B cell (primary cell): Measurements from ENCODE around the gene COX18. TPM values are rescaled to one million over a fixed set of nuclear protein-coding genes. Genes with fewer than 3 reads are reported as not detected.

Source experiments
- ATAC-seq: fragments of 200-7000 bp; cut with Tn5 transposase; one replicate; pipeline ENCODE4 v1.10.0; 2021; ENCODE audit warnings: low read depth, mild to moderate bottlenecking, moderate number of reproducible peaks, moderate library complexity
- CTCF ChIA-PET: fragments of 350-600 bp; sonication (Branson Sonifier 250); formaldehyde crosslinking; loops from one replicate; lab custom pipeline; 2021; ENCODE audit warnings: antibody characterized with exemption, inconsistent platforms; lab: Charles Lee
- POLR2A ChIA-PET: fragments of 350-600 bp; sonication (Branson Sonifier 250); formaldehyde crosslinking; loops from one replicate; lab custom pipeline; 2021; ENCODE audit warnings: antibody characterized with exemption; lab: Charles Lee
- DNase-seq: peaks from one replicate; pipeline ENCODE4 v3.0.0; 2013
- H2AFZ ChIP-seq: 2 replicates; pipeline ENCODE4 v1.6.1; 2012; ENCODE audit warnings: mild to moderate bottlenecking, low read depth, low read length; ENCODE audit not compliant: insufficient read depth, poor library complexity, severe bottlenecking
- H3K27ac ChIP-seq, 2 donors: 1 replicate in 1 of 2; 2 replicates in 1 of 2; pipeline ENCODE4 v1.5.1; 2012 to 2013; ENCODE audit warnings: low read length in 2 of 2, mild to moderate bottlenecking in 2 of 2, moderate library complexity in 1 of 2
- H3K27me3 ChIP-seq, 4 experiments: fragments of 200-600 bp in 1 of 4; sonication (generic) in 1 of 4; replicated peaks in 1 of 4; 1 replicate in 2 of 4; 2 replicates in 2 of 4; pipeline versions ENCODE4 v1.6.1 to v1.7.0; 2013 to 2016; ENCODE audit warnings: low read length in 3 of 4, mild to moderate bottlenecking in 2 of 4, mixed read lengths in 1 of 4, moderate library complexity in 1 of 4; ENCODE audit not compliant: insufficient read depth in 4 of 4, control insufficient read depth in 3 of 4; ENCODE audit errors: control extremely low read depth in 1 of 4
- H3K36me3 ChIP-seq, 2 experiments: replicated peaks in 1 of 2; 1 replicate in 1 of 2; 2 replicates in 1 of 2; pipeline versions ENCODE4 v1.6.1 to v1.7.1; 2013; ENCODE audit warnings: low read length in 1 of 2; ENCODE audit not compliant: insufficient read depth in 2 of 2, control insufficient read depth in 1 of 2; ENCODE audit errors: control extremely low read depth in 1 of 2, extremely low read depth in 1 of 2
- H3K4me1 ChIP-seq, 2 donors: fragments of 200-600 bp in 1 of 2; sonication (generic) in 1 of 2; 1 replicate in 1 of 2; 2 replicates in 1 of 2; pipeline versions ENCODE4 v1.5.1 to v1.6.1; 2013 to 2017; ENCODE audit warnings: low read length in 2 of 2; ENCODE audit not compliant: control insufficient read depth in 2 of 2, insufficient read depth in 2 of 2
- H3K4me2 ChIP-seq: replicated peaks from 2 replicates; pipeline ENCODE3; 2012; ENCODE audit warnings: mild to moderate bottlenecking, low read depth, low read length; ENCODE audit not compliant: poor library complexity, severe bottlenecking
- H3K4me3 ChIP-seq, 5 experiments: fragments of 200-600 bp in 1 of 5; sonication (generic) in 1 of 5; 1 replicate in 3 of 5; 2 replicates in 2 of 5; pipeline versions ENCODE4 v1.5.1 to v1.7.0; 2011 to 2016; ENCODE audit warnings: low read length in 4 of 5, mild to moderate bottlenecking in 4 of 5, low read depth in 2 of 5, control low read depth in 1 of 5, moderate library complexity in 1 of 5; ENCODE audit not compliant: insufficient read depth in 1 of 5; ENCODE audit errors: control extremely low read depth in 1 of 5, extremely low read depth in 1 of 5
- H3K79me2 ChIP-seq: fragments of 200-600 bp; sonication (generic); one replicate; pipeline ENCODE4 v1.6.0; 2016; ENCODE audit warnings: low read length; ENCODE audit not compliant: control insufficient read depth, insufficient read depth
- H3K9ac ChIP-seq: fragments of 200-600 bp; sonication (generic); 2 replicates; pipeline ENCODE4 v1.6.1; 2017; ENCODE audit warnings: mild to moderate bottlenecking, low read length, moderate library complexity
- H3K9me3 ChIP-seq, 3 donors: one replicate each; pipeline versions ENCODE4 v1.6.1 to v1.7.1; 2013; ENCODE audit warnings: low read length in 2 of 3; ENCODE audit not compliant: control insufficient read depth in 2 of 3, insufficient read depth in 1 of 3; ENCODE audit errors: control extremely low read depth in 1 of 3
- H4K20me1 ChIP-seq: 2 replicates; pipeline ENCODE4 v1.6.0; 2012; ENCODE audit warnings: mild to moderate bottlenecking, low read length; ENCODE audit not compliant: insufficient read depth, control insufficient read depth, poor library complexity, severe bottlenecking
- H3K27ac Mint-ChIP-seq: one replicate; pipeline ENCODE4 v1.8.0; 2021; ENCODE audit warnings: mixed read lengths
- H3K27me3 Mint-ChIP-seq: one replicate; pipeline ENCODE4 v1.8.0; 2021; ENCODE audit warnings: mixed read lengths
- H3K4me1 Mint-ChIP-seq: one replicate; pipeline ENCODE4 v1.8.0; 2021; ENCODE audit warnings: mixed read lengths
- H3K4me3 Mint-ChIP-seq: one replicate; pipeline ENCODE4 v1.8.0; 2021; ENCODE audit warnings: mixed read lengths
- H3K9me3 Mint-ChIP-seq: one replicate; pipeline ENCODE4 v1.8.0; 2022; ENCODE audit warnings: mixed read lengths; ENCODE audit not compliant: insufficient read depth
- CTCF ChIP-seq: fragments of 200-600 bp; IDR thresholded peaks from one replicate; pipeline ENCODE4 v1.8.0; 2022; ENCODE audit warnings: antibody characterized with exemption, mild to moderate bottlenecking
- EZH2 ChIP-seq: IDR thresholded peaks from 2 replicates; pipeline ENCODE4 v1.6.1; 2012; ENCODE audit warnings: borderline replicate concordance, low read depth, mild to moderate bottlenecking, moderate library complexity, low read length; ENCODE audit not compliant: insufficient read depth, poor library complexity, severe bottlenecking
- WGBS: methylation state at CpG from one replicate; pipeline ENCODE4 v1.1.5; 2013; ENCODE audit warnings: missing lambda C conversion rate; ENCODE audit not compliant: insufficient coverage; 5-methylcytosine and 5-hydroxymethylcytosine counted together
- intact Hi-C: fragments of 100-400 bp; cut with micrococcal nuclease; formaldehyde crosslinking; loops from one replicate; pipeline ENCODE4 v1.10.0; 2022
- polyA plus RNA-seq: library from polyadenylated mRNA; depleted of rRNA; stranded (reverse); fragments of >200 nt; gene quantifications from 2 replicates; pipeline ENCODE4 v1.2.3, GENCODE V29; 2012
- total RNA-seq, 2 donors: library from RNA; stranded (reverse); fragments of 120-200 nt in 1 of 2; gene quantifications; 1 replicate in 1 of 2; 2 replicates in 1 of 2; pipeline versions ENCODE4 v1.2.3 to v1.2.4, GENCODE V29; 2013 to 2022

Gene COX18
- total and polyA plus RNA-seq, 2 donors (not counting 1 experiment from before 2014, with no cell fraction given) = 12.7 to 13.2 TPM

DNA sequence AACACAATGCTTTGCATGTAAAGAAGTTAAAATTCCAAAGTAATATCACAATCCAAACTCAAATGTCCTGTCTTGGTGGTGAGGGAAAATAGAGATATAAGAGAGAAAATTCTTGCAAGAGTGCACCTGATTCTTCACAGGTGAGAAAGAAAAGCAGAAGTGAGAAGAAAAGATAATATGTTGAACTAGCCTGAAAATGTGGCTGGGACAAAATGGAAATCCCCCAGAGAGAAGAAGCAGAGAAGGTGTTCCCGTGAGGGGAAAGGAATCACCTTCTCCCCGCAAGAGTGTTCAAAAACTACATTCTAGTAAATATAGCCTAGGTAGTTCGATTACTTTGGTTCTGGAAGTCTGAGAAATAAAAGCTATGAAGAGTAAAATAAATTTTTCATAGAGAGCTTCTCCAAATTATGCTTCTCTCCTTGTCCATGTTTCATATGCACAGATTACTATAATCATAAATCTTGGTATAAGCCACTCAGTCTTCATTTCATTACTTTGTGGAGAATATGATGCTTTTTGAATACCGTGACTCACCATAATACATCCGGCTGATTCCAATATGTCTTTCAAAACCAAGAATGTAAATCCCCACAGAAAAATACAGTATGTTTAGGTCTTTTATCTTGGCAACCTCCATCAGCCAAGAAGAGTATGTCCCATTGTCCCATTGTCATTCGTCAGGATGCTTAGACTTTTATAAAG is 63.1 kb downstream of the COX18 start:
- TF ChIP-seq CTCF (no peak), EZH2 (no peak)
- ATAC-seq = no peak
- H3K9ac ChIP-seq = no peak overlapping the region
- H3K9me3 ChIP-seq = peaks cover 0 to 10% (median 9%) of the 10 kb centered on the region in 3 donors
- H2AFZ ChIP-seq = no peak overlapping the region
- Mint-ChIP-seq H3K9me3 (peaks cover 3% of the 10 kb centered on the region), H3K27me3 (peaks cover 28% of the 10 kb centered on the region), H3K4me3 (no peak overlapping the region), H3K27ac (no peak overlapping the region), H3K4me1 (peaks cover 5% of the 10 kb centered on the region)
- intact Hi-C loops = no loop called here
- no peaks in the 10 kb centered on the region for H4K20me1 ChIP-seq
- no peaks in the 10 kb centered on the region for H3K36me3 ChIP-seq
- H3K4me2 ChIP-seq = no peak overlapping the region
- H3K4me1 ChIP-seq = peaks cover 0 to 4% of the 10 kb centered on the region in 2 donors
- POLR2A ChIA-PET = no interaction called here
- H3K4me3 ChIP-seq = no peak overlapping the region
- H3K79me2 ChIP-seq = no peaks in the 10 kb centered on the region
- H3K27me3 ChIP-seq = peaks cover 0 to 7% (median 3%) of the 10 kb centered on the region in 4 experiments
- WGBS = no CpG with 5 or more reads among the region's 6 CpGs
- no peak overlapping the region for H3K27ac ChIP-seq
- peak; percentile 18 for DNase-seq
- CTCF ChIA-PET = no interaction called here

GRCh38 chr4:73005514-73005913 is 64.0 kb downstream of the COX18 start:
- CTCF ChIA-PET = no interaction called here
- H3K27ac Mint-ChIP-seq = no peak overlapping the region
- Histone ChIP-seq H3K9me3 (peaks cover 0 to 1% (median 0%) of the 10 kb centered on the region in 3 donors), H3K79me2 (no peaks in the 10 kb centered on the region), H3K27ac (no peak overlapping the region), H3K9ac (no peak overlapping the region), H4K20me1 (no peaks in the 10 kb centered on the region), H3K4me1 (peaks cover 0 to 4% of the 10 kb centered on the region in 2 donors), H3K36me3 (no peaks in the 10 kb centered on the region), H2AFZ (no peak overlapping the region), H3K4me2 (no peak overlapping the region), H3K4me3 (no peak overlapping the region), H3K27me3 (peaks cover 0 to 6% (median 3%) of the 10 kb centered on the region in 4 experiments)
- intact Hi-C loops = no loop called here
- H3K27me3 Mint-ChIP-seq = peaks cover 34% of the 10 kb centered on the region
- H3K4me3 Mint-ChIP-seq = no peak overlapping the region
- POLR2A ChIA-PET = no interaction called here
- no CpG with 5 or more reads among the region's 1 CpG for WGBS
- TF ChIP-seq CTCF (no peak), EZH2 (no peak)
- H3K9me3 Mint-ChIP-seq = peaks cover 3% of the 10 kb centered on the region
- DNase-seq (no peak), ATAC-seq (no peak)
- peaks cover 5% of the 10 kb centered on the region for H3K4me1 Mint-ChIP-seq
